Keratinocyte (primary cell): ENCODE data around the gene STK24. TPM values are rescaled to one million over a fixed set of nuclear protein-coding genes. Genes with fewer than 3 reads are reported as not detected.

Experiments used
- DNase-seq: peaks from one replicate; pipeline ENCODE4 v3.0.0-alpha.2; 2011; ENCODE audit warnings: low read depth, missing footprints, low spot score
- FAIRE-seq: peaks from 2 replicates; lab custom pipeline; 2011; peaks lifted over from hg19 to GRCh38; lab: Jason Lieb, UNC
- H2AFZ ChIP-seq: 2 replicates; pipeline ENCODE4 v1.6.0; 2012; ENCODE audit warnings: low read length, control low read depth, inconsistent platforms; ENCODE audit not compliant: control insufficient read depth
- H3K27ac ChIP-seq: 2 replicates; pipeline ENCODE4 v1.5.1; 2011; ENCODE audit warnings: low read length; ENCODE audit not compliant: control insufficient read depth, insufficient read depth
- H3K27me3 ChIP-seq: 3 replicates; pipeline ENCODE4 v1.6.0; 2011; ENCODE audit warnings: low read length; ENCODE audit not compliant: control insufficient read depth, insufficient read depth; ENCODE audit errors: extremely low read depth
- H3K36me3 ChIP-seq, 2 experiments: 2 replicates in 1 of 2; 3 replicates in 1 of 2; pipeline ENCODE4 v1.5.1; 2011; ENCODE audit warnings: low read length in 2 of 2, mild to moderate bottlenecking in 1 of 2; ENCODE audit not compliant: control insufficient read depth in 2 of 2, insufficient read depth in 2 of 2; ENCODE audit errors: extremely low read depth in 1 of 2
- H3K4me1 ChIP-seq: 3 replicates; pipeline ENCODE4 v1.5.1; 2011; ENCODE audit warnings: low read length; ENCODE audit not compliant: control insufficient read depth, insufficient read depth; ENCODE audit errors: extremely low read depth
- H3K4me2 ChIP-seq: 3 replicates; pipeline ENCODE4 v1.6.0; 2011; ENCODE audit warnings: low read depth, low read length; ENCODE audit not compliant: control insufficient read depth, insufficient read depth; ENCODE audit errors: extremely low read depth
- H3K4me3 ChIP-seq, 3 experiments: fragments of 200-600 bp in 1 of 3; sonication (generic) in 1 of 3; 2 replicates in 2 of 3; 3 replicates in 1 of 3; pipeline ENCODE4 v1.5.1; 2011 to 2016; ENCODE audit warnings: low read length in 3 of 3, mild to moderate bottlenecking in 3 of 3, control low read depth in 2 of 3, inconsistent platforms in 1 of 3, low read depth in 1 of 3, mixed read lengths in 1 of 3, mixed run types in 1 of 3, moderate library complexity in 1 of 3; ENCODE audit not compliant: control insufficient read depth in 2 of 3, insufficient read depth in 2 of 3; ENCODE audit errors: extremely low read depth in 1 of 3
- H3K79me2 ChIP-seq: 2 replicates; pipeline ENCODE4 v1.6.0; 2012; ENCODE audit warnings: low read length; ENCODE audit not compliant: control insufficient read depth, insufficient read depth
- H3K9ac ChIP-seq: 3 replicates; pipeline ENCODE4 v1.6.0; 2011; ENCODE audit warnings: low read length; ENCODE audit not compliant: control insufficient read depth, insufficient read depth; ENCODE audit errors: extremely low read depth
- H3K9me1 ChIP-seq: 3 replicates; pipeline ENCODE4 v1.6.0; 2011; ENCODE audit warnings: low read length; ENCODE audit not compliant: control insufficient read depth, insufficient read depth; ENCODE audit errors: extremely low read depth
- H3K9me3 ChIP-seq: 2 replicates; pipeline ENCODE4 v1.5.1; 2012; ENCODE audit warnings: low read depth, low read length; ENCODE audit not compliant: control insufficient read depth
- H4K20me1 ChIP-seq: 3 replicates; pipeline ENCODE4 v1.6.0; 2011; ENCODE audit warnings: low read length; ENCODE audit not compliant: control insufficient read depth, insufficient read depth; ENCODE audit errors: extremely low read depth
- CTCF ChIP-seq, 3 experiments: IDR thresholded peaks in 1 of 3; conservative IDR thresholded peaks in 1 of 3; optimal IDR thresholded peaks in 1 of 3; 2 replicates in 2 of 3; 3 replicates in 1 of 3; pipeline versions ENCODE3 to v1.5.1; 2011; ENCODE audit warnings: low read length in 3 of 3, mild to moderate bottlenecking in 3 of 3, moderate library complexity in 2 of 3, control low read depth in 1 of 3, inconsistent platforms in 1 of 3; ENCODE audit not compliant: insufficient read depth in 2 of 3; ENCODE audit errors: extremely low read depth in 1 of 3
- EZH2 ChIP-seq: IDR thresholded peaks from one replicate; pipeline ENCODE4 v1.6.1; 2012; ENCODE audit warnings: inconsistent platforms, mild to moderate bottlenecking, low read length, moderate library complexity
- dilution Hi-C: fragments of 300-500 bp; cut with MboI; formaldehyde crosslinking; loops from one replicate; pipeline ENCODE4 v1.7.0; 2020; ENCODE audit warnings: low sequenced_read_pairs; ENCODE audit not compliant: extremely low pct_ligation_motif_present
- polyA plus RNA-seq, 5 experiments: library from polyadenylated mRNA; depleted of rRNA in 3 of 5; stranded (reverse) in 3 of 5; stranded (forward) in 1 of 5; unstranded in 1 of 5; fragments of >200 nt; gene quantifications; 1 replicate in 1 of 5; 2 replicates in 3 of 5; 3 replicates in 1 of 5; pipeline versions ENCODE4 v1.2.1 to v1.2.3, GENCODE V29; 2011 to 2012; ENCODE audit warnings: missing spikeins in 2 of 5, low read depth in 1 of 5, low replicate concordance in 1 of 5

STK24 gene
- polyA plus RNA-seq, 1 donor (not counting 4 experiments of a cell fraction or from before 2014, with no cell fraction given), result 81.6 TPM

GRCh38 chr13:98401934-98402333, 175.0 kb downstream of the STK24 start:
- Histone ChIP-seq H3K9ac (no peak overlapping the region), H3K27me3 (no peaks in the 10 kb centered on the region), H3K27ac (no peak overlapping the region), H3K4me1 (no peaks in the 10 kb centered on the region), H3K36me3 (no peaks in the 10 kb centered on the region), H3K79me2 (no peaks in the 10 kb centered on the region), H3K4me2 (no peak overlapping the region), H3K9me3 (no peaks in the 10 kb centered on the region), H2AFZ (no peak overlapping the region), H4K20me1 (no peaks in the 10 kb centered on the region), H3K9me1 (no peaks in the 10 kb centered on the region), H3K4me3 (no peak overlapping the region)
- dilution Hi-C loops, result no loop called here
- FAIRE-seq, result no peak
- no peak for TF ChIP-seq CTCF (optimal IDR thresholded peaks at IDR 0.05 in 1 of 3, IDR thresholded peaks at IDR 0.05 in 1 of 3, conservative IDR thresholded peaks at IDR 0.05 in 1 of 3; ENCODE audit: extremely low read depth in 1 of 3, insufficient read depth in 2 of 3, low read length in 3 of 3)
- no peak for TF ChIP-seq EZH2
- DNase-seq, result no peak

GRCh38 chr13:98399756-98400155, 177.2 kb downstream of the STK24 start:
- Histone ChIP-seq H3K79me2 (no peaks in the 10 kb centered on the region), H3K36me3 (no peaks in the 10 kb centered on the region), H3K9me3 (no peaks in the 10 kb centered on the region), H3K9me1 (no peaks in the 10 kb centered on the region), H3K4me2 (no peak overlapping the region), H3K9ac (no peak overlapping the region), H3K4me3 (no peak overlapping the region), H3K4me1 (no peaks in the 10 kb centered on the region), H2AFZ (no peak overlapping the region), H3K27me3 (no peaks in the 10 kb centered on the region), H3K27ac (no peak overlapping the region), H4K20me1 (no peaks in the 10 kb centered on the region)
- FAIRE-seq (no peak), DNase-seq (no peak)
- TF ChIP-seq EZH2, result no peak
- no peak for TF ChIP-seq CTCF (optimal IDR thresholded peaks at IDR 0.05 in 1 of 3, IDR thresholded peaks at IDR 0.05 in 1 of 3, conservative IDR thresholded peaks at IDR 0.05 in 1 of 3; ENCODE audit: extremely low read depth in 1 of 3, insufficient read depth in 2 of 3, low read length in 3 of 3)
- dilution Hi-C loops, result no loop called here
